Epithelial cell of prostate (primary cell): ENCODE measurements around the gene PTPRT.

Experiments used
- DNase-seq: peaks from one replicate; pipeline ENCODE4 v3.0.0-alpha.2; 2011; ENCODE audit warnings: low read depth, low spot score
- H3K27ac ChIP-seq: fragments of 450-650 bp; 2 replicates; pipeline ENCODE4 v1.5.1; 2017; ENCODE audit warnings: mild to moderate bottlenecking

PTPRT gene

DNA sequence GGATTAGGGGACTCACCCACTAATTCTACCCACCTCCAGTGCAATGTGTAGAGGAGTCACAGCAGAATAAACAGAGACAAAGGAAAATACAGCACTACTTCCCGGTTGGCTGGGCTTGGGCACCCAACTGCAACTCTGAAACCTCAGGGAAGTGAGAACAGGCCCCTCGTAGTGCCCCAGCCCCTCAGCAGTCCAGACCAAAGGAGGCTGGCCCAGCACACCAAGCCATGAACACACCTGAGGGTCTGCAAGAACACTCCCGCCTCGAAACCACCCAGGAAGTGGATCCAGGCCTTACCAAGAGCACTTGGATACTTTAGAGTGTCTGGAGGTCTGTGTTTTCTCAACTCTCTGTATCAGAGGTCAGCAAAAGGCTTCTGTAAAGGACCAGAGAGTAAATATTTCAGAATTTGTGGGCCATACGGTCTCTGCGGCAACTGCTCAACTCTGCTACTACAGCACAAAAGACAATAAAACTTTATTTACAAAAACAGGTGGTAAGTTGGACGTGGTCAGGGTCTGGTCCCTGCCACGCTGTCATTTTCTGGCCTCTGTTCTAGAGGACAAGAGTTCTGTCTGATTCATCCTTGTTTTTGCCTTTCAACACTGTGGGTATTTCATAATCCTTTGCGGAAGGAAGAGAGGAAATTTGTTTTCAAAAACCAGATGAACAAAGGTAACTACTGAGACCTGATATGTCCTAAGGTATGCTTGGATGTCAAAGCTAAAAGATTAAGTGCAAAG, 154.6 kb downstream of the PTPRT start:
- no peak overlapping the region for H3K27ac ChIP-seq
- DNase-seq = no peak

DNA sequence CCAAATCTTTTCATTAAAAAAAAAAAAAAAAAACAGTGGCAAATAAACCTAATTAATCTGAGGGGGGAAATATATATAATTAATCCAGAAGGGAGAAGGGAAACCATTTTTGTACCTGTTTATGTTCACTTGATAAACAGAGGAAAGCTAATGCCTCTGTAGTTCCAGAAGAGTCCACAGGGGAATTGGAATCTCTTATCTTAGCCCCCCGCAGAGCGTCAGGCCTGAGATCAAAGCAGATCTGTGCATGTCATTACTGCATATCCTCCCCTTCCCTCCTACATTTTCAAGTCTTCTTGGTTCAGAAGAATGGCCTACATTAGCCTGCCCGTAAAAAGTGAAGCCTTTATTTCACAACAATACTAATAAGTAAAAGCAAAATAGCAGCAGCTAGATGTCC, 157.2 kb downstream of the PTPRT start:
- H3K27ac ChIP-seq = no peak overlapping the region
- no peak for DNase-seq

DNA sequence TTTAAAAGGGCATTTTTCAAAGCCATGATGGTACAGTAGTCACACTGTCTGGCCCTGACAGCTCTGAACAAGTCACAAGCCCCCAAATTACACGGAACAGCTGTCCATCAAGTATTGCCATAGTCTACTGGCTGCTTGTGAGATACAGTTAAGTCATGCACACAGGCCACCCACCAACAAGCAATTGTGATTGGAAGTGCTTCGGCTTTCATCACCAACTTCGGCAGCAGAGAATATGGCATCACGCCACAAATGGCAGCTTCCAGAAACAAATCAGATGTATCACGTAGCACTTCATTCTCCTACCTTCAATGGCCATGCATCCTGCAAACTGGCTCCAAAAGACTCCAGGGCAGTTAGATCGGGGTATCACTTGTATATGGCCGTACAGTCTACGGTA, 160.5 kb downstream of the PTPRT start:
- H3K27ac ChIP-seq = no peak overlapping the region
- DNase-seq = no peak

DNA sequence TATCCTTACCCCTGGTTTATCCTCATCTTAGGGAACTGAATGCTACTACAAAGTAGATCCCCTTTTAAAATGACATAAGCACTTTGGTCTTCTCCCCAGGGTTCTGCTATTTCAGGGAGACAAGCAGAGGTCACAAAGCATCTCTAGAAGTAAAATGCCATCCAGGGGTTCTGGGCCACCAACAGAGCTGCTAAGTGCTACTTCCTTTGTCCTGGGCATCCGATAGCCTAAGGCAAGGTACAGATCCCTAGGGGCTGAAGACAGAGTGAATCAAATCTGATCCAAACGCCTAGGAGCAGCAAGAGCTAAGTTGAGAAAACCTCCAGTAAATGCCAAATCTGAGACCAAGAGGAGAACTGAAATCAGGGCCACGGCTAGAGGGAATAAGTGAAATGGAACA, 161.2 kb downstream of the PTPRT start:
- no peak for DNase-seq
- H3K27ac ChIP-seq = no peak overlapping the region

DNA sequence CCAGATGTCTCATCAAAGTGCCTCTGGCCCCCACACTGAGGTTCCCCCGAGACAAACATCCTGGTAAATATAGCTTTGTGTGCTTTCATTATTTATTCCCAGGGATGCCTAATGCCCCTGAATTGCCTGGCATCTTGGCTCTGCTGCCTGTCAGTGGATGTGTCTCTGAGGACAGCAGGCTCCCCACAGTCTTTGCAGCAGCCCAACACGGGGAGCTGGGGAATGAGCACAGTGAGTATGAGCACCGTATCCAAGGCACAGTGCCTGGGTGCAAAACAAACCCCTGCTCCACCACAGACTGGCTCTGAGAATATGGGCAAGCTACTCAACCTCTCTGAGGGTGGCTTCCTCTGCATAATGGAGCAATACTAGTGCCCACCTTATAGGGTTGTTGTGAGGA, 165.9 kb downstream of the PTPRT start:
- DNase-seq = no peak
- no peak overlapping the region for H3K27ac ChIP-seq

DNA sequence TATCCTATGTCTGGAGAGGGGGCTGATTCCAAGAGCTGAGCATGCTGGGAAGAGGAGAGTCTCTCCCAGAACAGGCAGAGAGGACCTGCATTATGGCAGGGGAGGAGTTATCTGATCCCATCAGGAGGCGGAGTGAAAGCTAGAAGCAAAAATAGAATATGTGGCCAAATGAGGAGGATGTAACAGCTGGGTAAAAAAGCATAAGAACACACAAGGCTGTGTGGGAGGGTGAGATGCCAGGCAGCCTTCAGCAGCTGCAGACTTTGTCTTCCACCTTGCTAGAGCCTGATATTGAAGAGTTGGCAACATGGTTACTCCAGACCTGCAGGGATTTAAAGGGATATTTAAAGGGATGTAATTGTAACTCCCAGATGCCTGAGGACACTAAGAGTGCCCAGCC, 167.1 kb downstream of the PTPRT start:
- no peak overlapping the region for H3K27ac ChIP-seq
- DNase-seq = no peak

DNA sequence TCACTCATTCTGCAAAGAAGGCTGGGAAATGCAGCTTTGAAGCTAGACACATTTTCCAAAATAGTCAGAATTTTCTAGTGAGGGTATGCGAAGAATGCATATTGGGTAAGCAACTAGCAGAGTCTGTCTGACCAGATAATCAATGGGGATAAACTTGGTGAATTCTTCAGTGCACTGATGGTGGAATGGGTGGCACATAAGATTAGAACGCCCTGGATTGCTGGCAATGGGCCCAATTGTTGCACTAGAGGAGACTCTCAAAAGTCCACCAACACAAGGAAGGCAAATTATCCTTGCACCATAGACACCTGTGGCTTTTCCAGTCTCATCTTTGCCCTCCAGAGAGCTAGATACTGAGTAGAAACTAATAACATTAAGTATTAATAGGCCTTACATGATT, 167.6 kb downstream of the PTPRT start:
- no peak for DNase-seq
- H3K27ac ChIP-seq = no peak overlapping the region

DNA sequence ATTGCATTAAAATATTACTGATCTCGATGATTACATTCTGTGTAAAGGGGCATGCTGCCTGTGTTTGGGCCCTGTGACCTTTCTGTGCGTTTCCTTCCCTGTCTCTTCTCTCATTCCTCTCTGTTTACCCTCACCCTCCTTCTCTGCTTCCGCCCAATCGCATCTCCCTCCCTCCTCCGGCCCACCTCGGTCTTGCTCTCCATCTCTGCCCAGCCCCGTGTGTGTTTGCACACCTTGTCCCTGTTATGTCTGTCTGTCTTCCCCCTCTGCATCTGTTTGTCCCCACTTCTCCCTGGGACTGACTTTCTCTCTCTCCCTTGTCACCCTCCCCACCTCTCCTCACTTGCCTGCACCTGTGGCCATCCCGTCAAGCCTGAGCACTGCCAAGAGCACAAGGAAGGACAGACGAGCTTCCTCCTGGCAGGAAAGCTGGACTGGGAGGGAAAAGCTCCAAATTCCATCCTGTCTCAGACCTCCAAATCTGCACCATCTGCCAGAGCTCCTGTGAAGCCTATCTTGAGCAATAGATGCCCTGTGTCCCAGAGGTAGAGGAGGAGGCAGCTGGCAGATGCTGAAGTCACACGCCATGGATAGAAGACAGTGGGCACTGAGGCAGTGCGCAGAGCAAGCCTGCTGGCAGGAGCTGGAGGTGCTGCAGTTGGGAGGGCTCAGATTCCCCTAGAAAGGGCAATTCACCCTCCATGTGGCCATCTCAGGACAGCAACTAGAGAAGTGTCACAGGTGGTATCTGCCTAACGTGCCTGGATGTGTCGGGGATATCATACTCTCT, 172.3 kb downstream of the PTPRT start:
- no peak overlapping the region for H3K27ac ChIP-seq
- no peak for DNase-seq

DNA sequence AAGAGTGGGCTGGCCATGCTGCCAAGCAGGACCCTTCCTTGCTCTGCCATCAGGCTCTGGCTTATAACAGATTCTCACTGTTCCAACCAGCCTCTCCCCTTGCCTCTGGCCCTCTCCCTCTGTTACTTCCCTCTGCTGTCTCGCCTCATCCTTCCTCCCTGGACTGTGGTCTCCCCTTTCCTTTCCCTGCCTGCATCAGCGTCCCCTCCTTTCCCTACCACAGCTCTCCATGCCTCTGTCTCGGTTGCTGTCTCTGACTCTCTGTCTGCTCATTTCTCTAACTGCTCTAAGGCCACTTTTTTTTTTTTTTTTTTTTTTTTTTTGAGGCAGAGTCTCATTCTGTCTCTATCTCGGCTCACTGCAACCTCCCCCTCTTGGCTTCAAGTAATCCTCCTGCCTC, 173.4 kb downstream of the PTPRT start:
- no peak overlapping the region for H3K27ac ChIP-seq
- DNase-seq = no peak

DNA sequence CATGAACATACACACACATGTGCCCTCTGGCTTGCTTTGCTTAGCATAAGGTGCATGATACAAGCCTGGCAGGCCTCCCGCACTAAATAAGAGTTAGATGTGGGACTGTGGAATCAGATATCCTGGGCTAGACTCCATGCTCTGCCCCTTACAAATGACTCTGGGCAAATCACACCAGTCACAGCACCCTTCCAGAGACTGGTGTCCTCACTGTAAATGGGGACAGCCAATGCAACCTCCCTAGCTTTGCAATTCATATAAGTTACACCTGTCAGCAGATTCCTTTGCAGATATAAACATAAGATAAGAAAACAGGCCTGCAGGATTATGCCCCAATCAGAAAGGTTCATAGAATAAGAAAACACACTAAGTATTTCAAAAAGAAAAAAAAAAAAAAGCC, 174.1 kb downstream of the PTPRT start:
- no peak overlapping the region for H3K27ac ChIP-seq
- DNase-seq = no peak

DNA sequence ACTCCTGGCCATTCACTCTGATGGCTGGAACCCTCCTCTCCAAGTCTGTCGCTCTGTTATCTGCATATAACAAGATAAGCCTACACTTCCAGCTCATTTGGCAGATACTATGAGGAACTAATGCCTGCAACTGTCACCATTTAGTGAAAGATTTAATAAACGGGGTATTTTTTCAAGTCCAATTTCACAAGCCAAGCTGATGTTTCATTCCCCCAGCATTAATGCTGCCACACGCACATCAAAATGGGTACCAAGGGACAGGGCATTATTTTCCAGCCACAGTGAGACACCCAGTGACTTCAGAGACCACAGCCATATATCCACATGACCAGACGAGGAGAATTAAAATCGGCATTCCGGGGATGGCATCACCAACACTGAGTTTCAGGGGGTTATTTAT, 175.5 kb downstream of the PTPRT start:
- DNase-seq = no peak
- H3K27ac ChIP-seq = no peak overlapping the region

DNA sequence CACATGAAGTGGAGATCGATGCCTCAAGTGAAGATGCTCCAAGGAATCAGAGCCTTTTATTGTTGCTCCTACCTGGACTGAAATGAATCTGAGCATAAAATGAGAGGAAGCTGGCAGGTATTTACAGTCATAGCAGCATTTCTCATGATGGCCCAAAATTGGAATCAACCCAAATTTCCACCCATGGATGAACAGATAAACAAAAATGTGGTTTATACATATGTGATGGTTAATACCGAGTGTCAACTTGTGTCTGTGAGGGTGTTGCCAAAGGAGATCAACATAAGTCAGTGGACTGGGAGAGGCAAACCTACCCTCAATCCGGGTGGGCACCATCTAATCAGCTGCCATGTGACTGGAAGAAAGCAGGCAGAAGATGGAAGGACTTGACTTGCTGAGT, 178.2 kb downstream of the PTPRT start:
- DNase-seq = no peak
- H3K27ac ChIP-seq = no peak overlapping the region

DNA sequence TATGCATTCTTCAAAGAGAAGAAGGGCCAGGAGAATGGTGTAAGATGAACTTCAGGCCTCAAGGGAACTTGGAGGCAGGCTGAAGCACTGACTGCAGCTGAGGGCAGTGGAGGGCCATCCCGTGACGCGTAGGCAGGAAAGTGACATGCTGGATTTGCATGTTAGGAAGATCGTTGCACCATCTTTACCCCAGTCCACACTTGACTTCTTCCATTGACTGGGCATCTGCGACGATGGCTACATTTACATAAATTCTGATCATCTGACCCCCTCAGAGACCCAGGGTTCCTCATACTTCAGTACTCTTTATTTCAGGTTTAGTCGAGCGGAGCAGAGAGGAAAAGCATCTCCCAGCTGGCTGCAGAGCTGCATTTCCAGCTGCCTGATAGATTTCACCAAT, 180.2 kb downstream of the PTPRT start:
- DNase-seq = no peak
- H3K27ac ChIP-seq = no peak overlapping the region

DNA sequence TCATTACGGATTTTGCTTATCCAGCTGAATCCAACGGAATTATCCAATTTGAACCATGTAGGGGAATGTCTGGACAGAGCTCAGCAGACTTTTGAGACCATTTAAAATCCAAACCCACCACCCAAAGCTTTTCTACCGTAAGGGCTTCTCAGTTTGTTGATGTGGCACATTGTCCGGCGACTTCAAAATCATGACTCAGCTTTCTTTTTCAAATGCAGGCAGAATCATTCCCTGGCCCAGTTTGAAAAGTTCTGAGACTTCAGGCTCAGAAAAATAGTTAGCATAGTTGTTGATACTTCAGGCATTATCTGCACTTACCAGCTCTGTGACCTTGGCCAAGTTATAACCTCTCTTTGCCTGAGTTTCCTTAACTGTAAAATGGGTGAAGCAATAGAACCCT, 182.2 kb downstream of the PTPRT start:
- H3K27ac ChIP-seq = no peak overlapping the region
- DNase-seq = no peak

DNA sequence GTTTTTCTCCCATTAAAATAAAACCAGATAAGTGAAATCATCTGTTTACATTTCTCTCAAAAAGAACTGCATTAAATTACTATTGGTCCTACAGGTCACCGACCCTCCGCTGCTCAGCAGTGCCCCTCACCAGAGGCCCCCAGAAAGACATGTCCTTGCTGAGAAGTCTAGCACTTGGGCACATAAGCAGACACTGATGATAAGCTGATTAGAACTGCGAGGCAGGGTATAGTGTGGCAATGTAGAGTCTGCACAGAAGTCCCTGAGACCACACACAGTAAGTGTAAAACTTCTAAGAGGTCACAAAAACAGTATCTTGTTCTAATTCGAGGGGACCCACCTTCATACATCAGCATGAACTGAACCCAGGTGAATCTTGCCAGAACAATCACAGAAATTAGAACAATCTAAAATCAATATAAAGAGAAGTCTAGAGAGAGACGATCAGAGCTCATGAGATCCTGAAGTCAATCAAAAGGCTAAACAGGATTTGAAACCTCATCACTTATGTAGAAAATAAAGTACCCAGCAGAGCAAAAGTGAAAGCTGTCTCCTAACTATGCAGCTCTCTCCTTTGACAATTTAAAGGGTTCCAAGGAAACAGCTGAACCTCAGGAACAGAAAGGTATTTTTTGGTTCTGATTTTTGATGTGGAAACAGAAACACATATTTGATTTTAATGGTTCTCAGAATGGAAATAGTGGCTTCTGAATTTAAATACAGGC, 182.9 kb downstream of the PTPRT start:
- no peak overlapping the region for H3K27ac ChIP-seq
- no peak for DNase-seq

DNA sequence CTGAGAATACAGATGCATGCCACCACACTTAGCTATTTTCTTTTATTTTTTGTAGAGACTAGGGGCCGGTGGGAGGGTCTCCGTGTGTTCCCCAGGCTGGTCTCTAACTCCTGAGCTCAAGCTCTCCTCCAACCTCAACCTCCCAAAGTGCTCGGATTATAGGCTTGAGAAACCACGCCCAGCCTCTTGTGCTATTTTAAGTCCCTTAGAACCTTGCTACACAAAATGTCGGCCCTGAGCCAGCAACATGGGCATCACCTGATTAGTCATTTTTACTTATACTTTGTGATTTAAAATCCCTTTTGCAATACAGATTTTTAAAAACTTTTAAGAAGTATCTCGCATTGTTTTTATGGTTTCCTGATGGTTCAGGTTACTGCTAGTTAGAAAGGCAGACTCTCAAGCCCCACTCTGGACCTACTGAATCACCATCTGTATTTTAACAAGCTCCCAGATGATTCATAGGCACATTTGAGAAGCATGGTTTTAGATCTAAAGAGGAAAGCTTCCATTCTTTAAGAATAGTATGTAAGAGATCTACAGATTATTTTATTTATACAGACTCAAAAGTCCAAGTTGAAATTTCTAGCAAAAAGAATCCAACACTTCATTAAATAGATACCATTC, 186.3 kb downstream of the PTPRT start:
- DNase-seq = no peak
- H3K27ac ChIP-seq = no peak overlapping the region

DNA sequence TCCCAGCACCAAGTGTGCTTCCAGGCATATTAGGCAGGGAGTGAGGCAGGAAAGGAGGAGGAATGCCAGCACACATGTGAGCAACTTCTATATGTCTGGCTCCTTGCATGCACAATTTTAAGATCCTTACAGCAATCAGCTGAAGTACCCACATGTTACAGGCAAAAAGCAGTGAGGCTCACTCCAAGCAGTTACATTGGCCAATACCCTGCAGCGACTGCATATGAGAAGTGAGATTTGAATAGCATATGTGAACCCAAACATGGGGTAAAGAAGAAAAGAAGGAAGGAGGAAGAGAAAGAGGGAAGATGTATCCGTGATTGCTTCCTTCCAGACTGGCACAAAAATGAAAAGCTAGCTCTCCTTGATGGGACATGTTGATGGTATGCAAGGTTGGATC, 193.6 kb downstream of the PTPRT start:
- DNase-seq = no peak
- no peak overlapping the region for H3K27ac ChIP-seq

DNA sequence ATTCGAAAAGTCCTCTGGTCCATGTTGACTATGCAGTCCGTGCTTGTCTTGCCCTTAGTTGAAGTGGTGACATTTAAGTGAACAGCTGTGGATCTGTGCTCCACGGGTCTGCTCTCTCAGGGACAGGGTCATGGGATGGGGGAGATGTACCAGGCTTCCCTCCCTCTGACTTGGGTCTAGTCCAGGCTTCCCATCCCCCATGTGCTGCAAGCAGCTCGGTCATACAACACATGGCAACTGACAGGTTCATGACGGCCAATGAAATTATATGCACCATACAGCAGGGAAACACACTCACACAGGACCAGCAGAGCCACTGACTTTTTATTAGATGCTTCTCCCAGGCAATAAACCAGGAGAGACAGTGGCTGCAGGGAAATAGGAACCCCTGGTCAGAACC, 201.4 kb downstream of the PTPRT start:
- DNase-seq = no peak
- H3K27ac ChIP-seq = no peak overlapping the region

DNA sequence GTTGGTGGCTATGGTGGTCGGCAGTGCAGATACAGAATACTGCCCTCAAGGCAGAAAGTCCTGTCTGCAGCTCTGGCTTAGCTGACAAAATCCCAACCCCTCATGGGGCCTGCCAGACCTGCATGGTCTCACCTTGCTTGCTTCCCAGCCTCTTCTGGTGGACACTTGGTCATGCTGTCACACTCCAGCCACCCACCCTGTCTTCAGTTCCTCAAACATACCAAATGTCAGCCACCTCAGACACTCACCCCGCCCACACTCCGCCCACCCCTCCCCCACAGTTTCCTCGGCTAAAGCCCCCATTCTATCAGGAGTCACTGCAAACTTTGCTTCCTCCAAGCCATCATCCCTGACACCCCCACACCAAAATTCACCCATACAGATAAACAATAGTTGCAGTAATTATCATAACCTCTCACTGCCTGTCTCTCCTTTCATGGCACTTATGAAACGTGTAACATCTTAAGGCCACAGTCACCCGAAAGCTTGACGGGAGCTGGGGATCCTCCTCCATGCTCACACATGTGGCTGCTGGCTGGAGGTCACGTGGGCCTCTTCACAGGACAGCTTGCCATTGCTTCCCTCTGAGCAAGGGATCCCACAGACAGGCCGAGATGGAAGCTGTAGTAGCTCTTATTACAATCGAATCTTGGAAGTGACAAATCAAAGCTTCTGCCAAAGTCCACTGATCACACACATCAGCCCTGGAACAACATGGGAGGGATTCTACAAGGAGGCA, 202.2 kb downstream of the PTPRT start:
- DNase-seq = no peak
- no peak overlapping the region for H3K27ac ChIP-seq

DNA sequence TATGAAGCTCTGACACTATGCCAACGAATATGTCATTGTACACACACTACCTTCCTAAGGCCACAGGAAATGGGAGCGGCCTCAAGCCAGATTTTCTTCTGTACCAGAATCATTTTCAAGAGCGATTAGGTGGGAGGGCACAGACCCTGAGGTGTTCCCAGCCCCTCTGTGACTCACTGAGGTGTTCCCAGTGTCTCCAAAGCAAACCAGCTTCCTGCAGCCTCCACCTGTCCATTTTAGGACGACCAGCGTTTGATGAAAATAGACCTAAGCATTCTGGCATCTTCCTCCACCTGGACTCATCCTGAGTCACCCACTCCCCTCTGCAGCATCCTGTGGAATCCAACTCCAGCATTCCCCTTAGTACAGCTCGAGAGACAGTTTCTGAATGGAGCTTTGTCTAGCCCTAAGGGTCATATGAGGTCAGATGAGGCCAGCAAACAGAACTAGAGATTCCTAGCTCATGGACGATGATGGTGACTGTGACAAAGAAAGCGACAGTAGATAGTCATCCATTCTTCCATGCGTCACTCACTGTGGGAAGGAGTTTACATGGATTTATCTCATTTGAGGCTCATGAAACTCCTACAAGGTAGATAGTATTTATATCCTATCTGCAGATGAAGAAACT, 203.4 kb downstream of the PTPRT start:
- no peak for DNase-seq

More for the DNA sequence above, 203.4 kb downstream of the PTPRT start:
- no peak overlapping the region for H3K27ac ChIP-seq
